Measurements from ENCODE around the gene PLEKHD1.
"Not testable (repeated sequence)": the region's sequence is repeated elsewhere in the genome, so short reads cannot be mapped to it uniquely, and the experiment has no call there.

PLEKHD1 gene

DNA sequence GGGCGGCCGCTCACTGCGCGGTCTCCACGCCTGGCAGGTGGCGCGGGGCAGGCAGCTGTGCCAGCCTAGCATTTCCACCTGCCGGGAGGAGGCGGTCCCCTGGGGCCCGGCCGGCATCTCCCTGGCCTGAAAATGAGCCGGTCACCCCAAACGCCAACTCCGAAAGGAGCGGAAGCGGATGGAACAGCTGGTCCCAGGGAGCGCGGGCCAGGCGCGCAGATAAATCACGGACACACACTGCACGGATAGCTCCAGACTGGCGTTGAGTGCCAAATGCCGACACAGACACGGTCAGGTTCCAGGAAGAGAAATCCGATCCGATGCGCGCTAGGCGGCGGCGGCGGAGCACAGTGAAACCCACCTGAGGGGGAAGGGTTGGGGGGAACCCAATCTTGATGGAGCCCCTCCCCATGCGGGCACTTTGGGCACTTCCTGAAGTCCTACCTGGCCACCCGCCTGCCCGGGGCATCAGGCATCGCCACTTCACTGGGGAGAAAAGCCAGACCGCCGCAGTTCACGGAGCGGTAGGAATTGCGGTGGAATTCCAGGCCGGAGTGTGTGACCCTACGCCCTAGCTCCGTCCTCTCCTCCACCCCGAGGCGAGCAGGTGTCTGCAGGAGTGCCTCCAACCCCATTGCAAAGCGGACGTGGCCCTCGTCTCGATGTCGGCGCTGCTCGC lies 624 bp upstream of the PLEKHD1 start:
- no peak for DNase-seq

DNA sequence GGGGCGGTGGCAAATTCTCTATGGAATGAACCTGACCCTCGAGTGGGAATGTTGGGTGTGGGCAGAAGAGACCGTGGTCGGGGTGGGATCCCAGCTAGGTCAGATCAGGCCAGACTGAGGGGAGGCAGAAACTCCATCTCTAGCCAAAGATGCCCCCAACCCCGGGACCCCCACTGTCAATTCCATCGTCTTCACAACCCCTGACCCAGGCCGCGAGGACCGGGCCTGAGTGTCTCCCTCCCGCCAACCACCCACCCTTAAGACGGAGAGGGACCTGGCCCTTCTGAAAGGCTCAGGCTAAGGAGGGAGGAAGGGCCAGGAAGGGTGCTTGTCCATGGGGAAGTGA lies 760 bp downstream of the PLEKHD1 start:
- no peak for DNase-seq

DNA sequence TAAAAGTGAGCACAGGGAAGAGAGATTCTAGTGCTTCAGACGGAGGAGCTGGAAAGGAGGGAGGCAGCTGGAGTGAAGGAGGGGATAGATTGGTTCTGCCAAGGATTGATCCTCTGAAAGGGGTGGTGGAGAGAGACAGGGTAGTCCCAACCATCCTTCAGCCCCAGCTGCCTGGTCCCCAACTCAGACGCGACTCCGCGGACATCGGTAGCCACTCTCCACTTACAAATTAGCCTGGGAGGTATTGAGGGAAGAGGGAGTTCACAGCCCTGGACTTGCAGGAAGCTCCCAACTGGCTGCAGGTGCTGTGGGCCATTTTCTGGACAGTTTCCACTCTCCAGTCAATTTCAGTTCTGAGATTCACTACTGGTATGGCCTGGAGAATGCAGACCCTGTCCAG lies 1.2 kb downstream of the PLEKHD1 start:
- no peak for DNase-seq

DNA sequence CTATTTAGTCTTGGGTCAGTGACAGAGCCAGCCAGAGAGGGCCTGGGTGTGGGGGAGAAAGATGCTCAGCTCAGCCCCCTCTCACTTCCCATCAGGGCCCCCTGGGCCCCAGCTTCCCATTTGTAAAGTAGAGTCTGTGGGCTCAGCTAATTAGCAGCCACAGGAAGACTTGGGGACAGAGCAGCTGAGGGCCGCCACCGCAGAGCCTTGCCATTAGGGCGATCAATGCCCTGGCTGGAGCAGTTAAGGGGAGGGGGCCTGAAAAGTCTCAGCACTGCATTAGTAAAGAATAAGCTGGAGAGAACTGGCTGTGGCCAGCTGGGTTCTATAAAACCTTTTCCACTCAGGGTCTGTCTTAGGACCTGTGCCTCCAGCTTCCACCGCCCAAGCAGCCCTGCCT lies 2.7 kb downstream of the PLEKHD1 start:
- no peak for DNase-seq

GRCh38 chr14:69487771-69488170 lies 3.2 kb downstream of the PLEKHD1 start:
- DNase-seq: no peak

DNA sequence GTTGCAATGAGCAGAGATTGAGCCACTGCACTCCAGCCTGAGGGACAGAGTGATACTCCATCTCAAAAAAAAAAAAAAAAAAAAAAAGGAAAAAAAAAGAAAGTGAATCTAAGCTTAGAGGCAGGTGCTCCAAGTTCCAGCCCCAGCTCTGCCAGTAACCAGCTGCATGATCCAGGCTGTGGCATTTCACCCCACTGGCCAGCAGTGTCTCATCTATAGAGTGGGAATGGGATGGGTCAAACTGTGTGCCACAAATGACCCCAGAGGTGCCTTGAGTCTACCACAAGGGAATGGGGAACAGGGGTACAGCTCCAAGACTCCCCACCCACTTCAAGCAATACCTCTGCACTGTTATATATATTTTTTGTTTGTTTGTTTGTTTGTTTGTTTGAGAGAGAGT lies 5.0 kb downstream of the PLEKHD1 start:
- no peak for DNase-seq

- no peak for DNase-seq
Measured at GRCh38 chr14:69490219-69490918, 5.8 kb downstream of the PLEKHD1 start.

DNA sequence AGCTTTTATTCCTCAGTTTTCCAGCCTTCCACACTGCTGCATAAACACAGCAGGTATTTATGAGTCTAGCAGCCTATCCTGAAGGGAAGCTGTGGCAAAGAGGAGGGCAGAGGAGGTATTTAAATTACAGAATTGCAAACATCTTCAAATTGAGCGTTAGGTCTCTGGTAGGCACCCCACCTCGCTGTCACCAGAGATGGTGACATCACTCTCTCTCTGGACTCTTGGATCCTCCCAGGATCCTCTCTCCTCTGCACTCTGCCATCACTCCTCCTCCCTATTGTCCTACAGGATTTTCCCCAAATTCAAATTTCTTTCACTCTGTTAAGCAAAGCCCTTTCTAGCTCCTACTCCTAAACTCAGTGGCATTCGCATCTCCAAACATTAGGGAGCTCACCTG lies 6.7 kb downstream of the PLEKHD1 start:
- no peak for DNase-seq

DNA sequence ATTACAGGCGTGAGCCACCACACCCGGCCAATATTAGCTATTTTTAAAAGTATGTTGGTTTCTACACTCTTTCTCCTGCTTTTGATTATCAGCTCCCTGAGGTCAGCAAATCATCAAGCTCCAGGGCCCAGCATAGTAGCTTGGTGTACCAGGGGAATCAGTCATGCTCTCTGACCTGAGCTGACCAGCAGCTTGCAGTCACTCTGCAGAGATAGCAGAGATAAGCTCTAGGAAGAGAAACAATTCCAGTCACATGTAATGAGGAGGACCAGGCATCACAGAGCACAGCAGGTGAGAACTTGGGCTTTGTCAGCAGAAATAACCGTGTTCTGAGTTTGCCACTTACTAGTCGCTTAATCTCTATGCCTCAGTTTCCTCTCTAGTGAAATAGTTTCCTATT lies 8.5 kb downstream of the PLEKHD1 start:
- no peak for DNase-seq

GRCh38 chr14:69493791-69494190 lies 9.3 kb downstream of the PLEKHD1 start:
- no peak for DNase-seq

- DNase-seq: no peak
Measured at GRCh38 chr14:69495341-69495921, 10.9 kb downstream of the PLEKHD1 start.

GRCh38 chr14:69497866-69498265 lies 13.3 kb downstream of the PLEKHD1 start:
- not testable (repeated sequence) for DNase-seq

DNA sequence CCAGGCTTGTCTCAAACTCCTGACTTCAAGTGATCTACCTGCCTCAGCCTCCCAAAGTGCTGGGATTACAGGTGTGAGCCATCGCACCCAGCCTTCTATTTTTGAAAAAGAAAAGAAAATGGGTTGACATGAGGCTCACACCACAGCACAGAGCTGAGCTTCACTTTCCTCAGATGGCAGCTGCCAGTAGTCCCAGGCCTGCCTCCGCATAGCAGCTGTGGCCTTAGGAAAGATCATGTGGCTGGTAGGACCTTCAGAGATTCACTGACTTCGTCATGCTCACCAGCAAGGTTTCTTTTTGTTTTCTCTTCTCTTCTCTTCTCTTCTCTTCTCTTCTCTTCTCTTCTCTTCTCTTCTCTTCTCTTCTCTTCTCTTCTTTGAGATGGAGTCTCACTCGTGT lies 13.8 kb downstream of the PLEKHD1 start:
- not testable (repeated sequence) for DNase-seq

DNA sequence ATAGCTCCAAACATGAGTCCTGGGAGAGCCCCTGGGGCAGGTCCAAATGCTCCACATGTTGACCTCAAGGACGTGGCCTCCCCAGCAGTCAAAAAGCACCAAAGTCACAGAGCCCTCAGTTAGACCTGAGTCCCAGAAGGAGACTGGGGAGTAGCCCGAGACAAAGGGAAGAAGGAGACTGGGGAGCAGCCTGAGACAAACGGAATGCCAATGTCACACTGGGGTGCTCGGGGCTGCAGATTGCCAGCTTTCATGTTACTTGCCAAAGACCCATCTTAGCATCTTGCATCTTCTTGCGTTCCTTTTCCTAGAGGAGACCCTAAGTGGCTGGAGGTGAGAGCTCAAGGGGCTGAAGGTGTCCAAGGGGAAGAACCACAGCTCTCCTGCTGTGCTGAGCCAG lies 14.9 kb downstream of the PLEKHD1 start:
- DNase-seq: no peak

GRCh38 chr14:69500096-69500495 lies 15.6 kb downstream of the PLEKHD1 start:
- DNase-seq: no peak

GRCh38 chr14:69500736-69501135 lies 16.2 kb downstream of the PLEKHD1 start:
- DNase-seq: no peak

GRCh38 chr14:69501423-69501838 lies 16.9 kb downstream of the PLEKHD1 start:
- no peak for DNase-seq

GRCh38 chr14:69504775-69505174 lies 20.2 kb downstream of the PLEKHD1 start:
- no peak for DNase-seq

DNA sequence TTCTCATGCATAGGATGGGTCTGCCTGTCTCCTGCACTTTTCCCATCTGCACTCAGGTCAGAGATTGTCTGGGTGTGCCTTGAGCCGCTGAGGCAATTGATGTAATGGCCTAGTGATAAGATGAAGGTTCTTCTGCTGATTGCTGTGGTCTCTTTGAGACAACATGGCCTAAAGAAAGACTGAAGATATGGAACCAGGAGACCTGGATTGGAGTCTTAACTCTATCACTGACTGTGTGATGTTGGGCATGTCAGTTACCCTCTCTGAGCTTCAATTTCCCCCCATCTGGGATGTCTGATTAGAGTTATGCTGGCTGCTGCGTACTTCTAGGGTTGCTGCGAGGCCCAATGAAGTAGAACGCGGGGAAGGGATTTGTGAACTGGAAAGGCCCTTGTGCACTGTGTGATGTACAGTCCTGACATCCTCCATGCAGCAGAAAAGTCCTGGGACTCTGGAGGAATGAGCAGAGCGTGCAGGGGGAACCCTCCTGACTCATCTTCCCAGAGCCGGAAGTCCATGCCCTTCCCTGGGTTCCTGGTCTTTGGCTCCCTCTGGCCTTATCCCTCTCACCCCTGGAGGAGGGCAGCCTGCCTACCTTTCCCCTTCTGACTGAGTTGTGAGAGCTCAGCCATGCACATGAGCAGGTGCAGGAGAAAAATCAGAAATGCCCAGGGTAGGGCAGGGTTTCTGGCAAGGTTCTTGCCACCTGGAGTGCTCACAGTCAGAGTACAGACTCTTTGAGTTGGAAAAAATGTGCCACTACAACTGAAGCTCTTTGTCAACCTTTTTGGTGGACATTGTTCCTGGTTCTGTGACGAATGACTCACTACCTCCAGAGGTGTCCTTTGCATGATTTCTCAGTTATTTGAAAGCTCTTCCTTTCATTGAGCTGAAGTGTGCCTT lies 21.1 kb downstream of the PLEKHD1 start:
- DNase-seq: no peak

DNA sequence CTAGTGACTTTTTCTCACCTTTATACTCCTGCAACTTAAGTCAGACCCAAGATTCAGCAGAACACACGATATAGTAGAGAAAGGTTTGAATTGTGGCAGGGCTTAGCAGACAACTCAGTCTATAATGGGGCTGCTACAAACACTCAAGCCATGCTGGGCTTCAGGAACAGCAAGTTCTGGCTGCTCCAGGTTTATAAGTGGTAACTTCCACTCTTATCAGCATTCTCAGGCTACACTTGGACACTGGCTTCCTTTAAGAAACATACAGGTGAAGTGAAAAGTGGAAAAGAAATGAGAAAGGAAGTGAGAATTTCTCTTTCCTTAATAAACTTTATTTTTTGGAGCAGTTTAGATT lies 21.7 kb downstream of the PLEKHD1 start:
- no peak for DNase-seq

DNA sequence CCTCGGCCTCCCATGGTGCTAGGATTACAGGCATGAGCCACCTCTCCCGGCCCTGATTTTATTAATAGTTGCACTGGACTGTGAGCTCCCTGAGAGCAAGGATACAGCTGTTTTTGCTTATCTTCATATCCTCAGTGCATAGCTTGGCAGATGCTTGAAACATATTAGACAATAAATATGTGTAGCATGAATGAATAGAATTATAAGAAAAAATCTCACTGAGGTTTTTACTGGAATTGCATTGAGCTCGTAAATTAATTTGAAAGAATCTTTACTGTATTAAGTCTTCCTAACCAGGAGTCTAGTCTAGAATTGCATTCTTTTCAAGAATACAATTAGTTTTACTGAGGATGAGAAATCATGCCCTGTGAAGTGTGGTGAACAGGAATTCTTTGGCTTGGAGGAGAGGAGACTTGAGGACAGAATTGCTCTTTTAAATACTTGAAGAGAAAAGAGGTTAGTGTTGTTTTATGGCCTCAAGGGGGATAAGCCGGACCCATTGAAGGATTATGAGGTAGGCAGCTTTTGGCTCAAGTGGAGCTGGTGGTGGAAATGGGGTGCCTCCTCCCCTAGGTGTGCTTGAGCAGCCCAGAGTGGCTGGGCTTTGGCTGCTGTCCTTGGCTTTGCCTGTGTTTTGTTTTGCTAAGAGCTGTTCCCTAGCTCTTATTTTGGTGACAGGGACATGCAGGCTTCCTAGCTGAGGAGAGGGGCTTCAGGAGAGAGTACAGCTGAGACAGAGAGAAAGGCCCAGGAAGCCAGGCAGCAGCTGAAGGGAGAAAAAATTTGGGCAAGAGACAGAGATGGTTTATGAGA lies 34.0 kb downstream of the PLEKHD1 start:
- DNase-seq: no peak

DNA sequence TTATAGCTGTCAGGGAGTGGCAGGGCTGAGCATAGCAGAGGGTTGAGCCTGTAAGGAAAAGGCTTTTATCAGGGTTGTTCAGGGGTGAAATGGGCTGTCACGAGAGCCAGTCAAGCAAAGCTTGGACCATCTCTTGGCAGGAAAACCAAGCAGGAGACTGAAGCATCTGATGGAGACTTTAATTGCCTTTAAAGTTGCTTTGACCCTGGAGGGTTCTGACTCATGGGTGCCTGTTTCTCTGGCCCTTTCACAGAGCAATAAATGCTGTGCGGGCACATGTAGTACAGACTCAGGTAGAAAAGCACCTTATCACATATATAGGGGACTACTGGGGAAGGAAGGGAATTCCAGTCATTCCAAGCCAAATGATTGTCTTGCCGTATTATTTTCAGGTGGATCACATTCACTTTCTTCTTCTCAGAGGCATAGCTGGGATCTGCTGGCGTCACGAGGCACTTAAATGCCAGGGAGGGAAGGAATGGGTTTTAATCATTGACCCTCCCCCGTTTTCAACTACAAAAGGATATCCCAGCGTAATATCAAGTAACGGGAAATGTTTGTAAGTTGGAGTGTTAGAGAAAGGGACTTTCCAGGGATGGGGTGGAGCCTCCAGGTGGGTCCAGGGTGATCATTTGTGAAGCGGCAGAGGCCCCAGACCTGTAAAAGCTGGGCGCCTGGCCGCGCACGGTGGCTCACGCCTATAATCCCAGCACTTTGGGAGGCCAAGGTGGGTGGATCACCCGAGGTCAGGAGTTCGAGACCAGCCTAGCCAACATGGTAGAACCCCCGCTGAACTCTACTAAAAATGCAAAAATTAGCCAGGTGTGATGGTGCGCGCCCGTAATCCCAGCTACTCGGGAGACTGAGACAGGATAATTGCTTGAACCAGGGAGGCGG lies 34.9 kb downstream of the PLEKHD1 start:
- DNase-seq: no peak
